HEK293T (cell line): ENCODE measurements around the gene PRMT3.

Source experiments
- CTCF ChIA-PET: fragments of 350-600 bp; formaldehyde crosslinking; extraction: SDS; loops from one replicate; lab custom pipeline; 2021; ENCODE audit warnings: antibody characterized with exemption, inconsistent platforms; lab: Yijun Ruan, JAX
- POLR2A ChIA-PET: fragments of 350-600 bp; formaldehyde crosslinking; extraction: SDS; loops from one replicate; lab custom pipeline; 2020; ENCODE audit warnings: antibody characterized with exemption, inconsistent platforms; lab: Yijun Ruan, JAX
- DNase-seq: peaks from one replicate; pipeline ENCODE4 v3.0.0; 2012; ENCODE audit warnings: mixed read lengths; ENCODE audit errors: extremely low spot score
- ARNT ChIP-seq: fragments of 450-650 bp; IDR thresholded peaks from 2 replicates; pipeline ENCODE4 v1.6.1; 2017; ENCODE audit warnings: mild to moderate bottlenecking
- BHLHE40 ChIP-seq: fragments of 450-650 bp; IDR thresholded peaks from 2 replicates; pipeline ENCODE4 v1.6.1; 2016; ENCODE audit warnings: mild to moderate bottlenecking, moderate library complexity, borderline replicate concordance
- CTBP1 ChIP-seq: fragments of 450-650 bp; IDR thresholded peaks from 2 replicates; pipeline ENCODE4 v1.6.1; 2016; ENCODE audit warnings: borderline replicate concordance
- ELF4 ChIP-seq: fragments of 450-650 bp; IDR thresholded peaks from 2 replicates; pipeline ENCODE4 v1.6.1; 2017; ENCODE audit warnings: antibody characterized with exemption
- FOXA1 ChIP-seq: fragments of 450-650 bp; IDR thresholded peaks from 2 replicates; pipeline ENCODE4 v1.6.1; 2016; ENCODE audit warnings: mild to moderate bottlenecking
- FOXK2 ChIP-seq: fragments of 450-650 bp; IDR thresholded peaks from 2 replicates; pipeline ENCODE4 v1.6.1; 2016; ENCODE audit warnings: mild to moderate bottlenecking
- FOXM1 ChIP-seq: fragments of 450-650 bp; IDR thresholded peaks from 2 replicates; pipeline ENCODE4 v1.6.1; 2017; ENCODE audit warnings: mild to moderate bottlenecking, borderline replicate concordance
- HDGF ChIP-seq: fragments of 450-650 bp; IDR thresholded peaks from 2 replicates; pipeline ENCODE4 v1.6.1; 2017; ENCODE audit warnings: antibody characterized with exemption, borderline replicate concordance
- L3MBTL2 ChIP-seq: fragments of 450-650 bp; conservative IDR thresholded peaks from 2 replicates; pipeline ENCODE4 v1.6.1; 2016; ENCODE audit warnings: mild to moderate bottlenecking
- LEF1 ChIP-seq: fragments of 450-650 bp; IDR thresholded peaks from 2 replicates; pipeline ENCODE4 v1.6.1; 2017; ENCODE audit warnings: mild to moderate bottlenecking, borderline replicate concordance
- NFRKB ChIP-seq: fragments of 450-650 bp; IDR thresholded peaks from 2 replicates; pipeline ENCODE4 v1.6.1; 2016; ENCODE audit warnings: mild to moderate bottlenecking, moderate library complexity
- PKNOX1 ChIP-seq: fragments of 450-650 bp; IDR thresholded peaks from 2 replicates; pipeline ENCODE4 v1.6.1; 2016
- SP1 ChIP-seq: fragments of 450-650 bp; IDR thresholded peaks from 2 replicates; pipeline ENCODE4 v1.6.1; 2017
- SUZ12 ChIP-seq: fragments of 450-650 bp; IDR thresholded peaks from 2 replicates; pipeline ENCODE4 v1.6.1; 2016; ENCODE audit warnings: mild to moderate bottlenecking
- TARDBP ChIP-seq: fragments of 450-650 bp; IDR thresholded peaks from 2 replicates; pipeline ENCODE4 v1.6.1; 2016
- ZNF384 ChIP-seq: fragments of 450-650 bp; IDR thresholded peaks from 2 replicates; pipeline ENCODE4 v1.6.1; 2016

PRMT3 gene

GRCh38 chr11:20387261-20388095 lies at the start of gene PRMT3:
PRMT3 (plus strand) TSS chr11:20387716; CDS start chr11:20387747, 31 bp downstream.
- ChIA-PET POLR2A (interaction anchor here (0.7 kb wide), 1 partner anchor 20 kb away, joined by 3 read pairs; no protein-coding TSS in a partner anchor), CTCF (interaction anchor here (1.4 to 2.1 kb wide), 2 partner anchors 10 to 15 kb away, joined by 3 to 6 read pairs; no protein-coding TSS in a partner anchor)
- TF ChIP-seq FOXK2 (no peak), PKNOX1 (no peak), TARDBP (no peak), ELF4 (peak; percentile 87), ARNT (no peak), CTBP1 (peak; percentile 41; the same call in 1 of the 2 replicates), FOXM1 (no peak), ZNF384 (no peak), FOXA1 (no peak), SP1 (no peak), L3MBTL2 (peak; percentile 88), HDGF (no peak), LEF1 (no peak), SUZ12 (no peak), NFRKB (no peak), BHLHE40 (no peak)
- peak; percentile 94 for DNase-seq

GRCh38 chr11:20342347-20343141 lies 45.0 kb upstream of the PRMT3 start:
- POLR2A ChIA-PET, result no interaction called here
- no peak for DNase-seq
- no peak for TF ChIP-seq ARNT
- no peak for TF ChIP-seq CTBP1
- no peak for TF ChIP-seq ELF4
- no peak for TF ChIP-seq LEF1
- TF ChIP-seq FOXA1, result no peak
- no peak for TF ChIP-seq PKNOX1
- no peak for TF ChIP-seq NFRKB
- TF ChIP-seq TARDBP, result no peak
- CTCF ChIA-PET, result no interaction called here

GRCh38 chr11:20351136-20351535 lies 36.4 kb upstream of the PRMT3 start:
- no peak for DNase-seq
- no peak for TF ChIP-seq NFRKB
- no peak for TF ChIP-seq LEF1
- TF ChIP-seq L3MBTL2, result no peak
- no peak for TF ChIP-seq SP1
- TF ChIP-seq ARNT, result no peak
- TF ChIP-seq TARDBP, result no peak
- no peak for TF ChIP-seq PKNOX1
- no peak for TF ChIP-seq SUZ12
- CTCF ChIA-PET, result interaction anchor here (0.8 to 1.7 kb wide), 2 partner anchors 92 to 223 kb away, joined by 3 to 4 read pairs; no protein-coding TSS in a partner anchor
- POLR2A ChIA-PET, result no interaction called here

- POLR2A ChIA-PET, result no interaction called here
- CTCF ChIA-PET, result interaction anchor here (0.7 to 1.7 kb wide), 2 partner anchors 223 to 224 kb away, joined by 4 read pairs; no protein-coding TSS in a partner anchor
- no peak for DNase-seq
- TF ChIP-seq TARDBP (no peak), SP1 (no peak)
These were observed 35.7 kb upstream of the PRMT3 start for GRCh38 chr11:20351751-20352262.

- TF ChIP-seq BHLHE40 (no peak), CTBP1 (no peak), FOXM1 (no peak), L3MBTL2 (no peak), NFRKB (no peak)
- CTCF ChIA-PET, result interaction anchor here (0.7 to 3.3 kb wide), 7 partner anchors 10 to 256 kb away, joined by 3 to 29 read pairs (median 7); partner anchors contain the start of gene HTATIP2
- DNase-seq, result peak; percentile 56
- POLR2A ChIA-PET, result no interaction called here
These were observed 33.6 kb upstream of the PRMT3 start for GRCh38 chr11:20353829-20354434.
